Gastroesophageal sphincter (tissue), 4 donors: ENCODE measurements around the gene FAM193B. TPM values are rescaled to one million over a fixed set of nuclear protein-coding genes. Genes with fewer than 3 reads are reported as not detected.

ENCODE experiments used
- ATAC-seq: fragments of 150-250 bp; one replicate; pipeline ENCODE4 v1.9.1; 2016; ENCODE audit warnings: mild to moderate bottlenecking, moderate library complexity
- H3K27ac ChIP-seq, 4 donors: fragments of 200-600 bp; sonication (generic) in 3 of 4; 1 replicate in 3 of 4; 2 replicates in 1 of 4; pipeline ENCODE4 v1.5.1; 2016 to 2019
- H3K27me3 ChIP-seq: fragments of 200-600 bp; sonication (generic); one replicate; pipeline ENCODE4 v1.5.1; 2019
- H3K36me3 ChIP-seq, 2 donors: fragments of 200-600 bp; sonication (generic); one replicate each; pipeline ENCODE4 v1.5.1; 2019; ENCODE audit warnings: control low read depth in 1 of 2
- H3K4me1 ChIP-seq, 3 donors: fragments of 200-600 bp; sonication (generic); 1 replicate in 2 of 3; 2 replicates in 1 of 3; pipeline ENCODE4 v1.5.1; 2016 to 2019; ENCODE audit warnings: control low read depth in 2 of 3
- H3K4me3 ChIP-seq, 2 donors: fragments of 200-600 bp; sonication (generic); one replicate each; pipeline ENCODE4 v1.5.1; 2019; ENCODE audit warnings: mild to moderate bottlenecking in 1 of 2, moderate library complexity in 1 of 2
- H3K9me3 ChIP-seq, 3 donors: fragments of 200-600 bp; sonication (generic); one replicate each; pipeline ENCODE4 v1.5.1; 2017 to 2019; ENCODE audit warnings: control low read depth in 2 of 3
- EP300 ChIP-seq: sonication (generic); formaldehyde crosslinking; IDR thresholded peaks from one replicate; pipeline ENCODE4 v1.6.1; 2017; ENCODE audit warnings: antibody characterized with exemption, mild to moderate bottlenecking
- POLR2A ChIP-seq, 2 donors: fragments of 450-650 bp; IDR thresholded peaks; one replicate each; pipeline ENCODE4 v1.6.1; 2017; ENCODE audit warnings: antibody characterized with exemption in 2 of 2, mild to moderate bottlenecking in 2 of 2, moderate library complexity in 1 of 2
- POLR2AphosphoS5 ChIP-seq: sonication (generic); formaldehyde crosslinking; IDR thresholded peaks from one replicate; pipeline ENCODE4 v1.6.1; 2017; ENCODE audit warnings: antibody characterized with exemption
- WGBS, 2 donors: methylation state at CpG; one replicate each; pipeline ENCODE4 v1.1.5; 2018; ENCODE audit warnings: low coverage in 1 of 2; 5-methylcytosine and 5-hydroxymethylcytosine counted together
- total RNA-seq, 4 donors: library from RNA; depleted of rRNA; stranded (reverse); fragments of >200 nt; gene quantifications; one replicate each; pipeline ENCODE4 v1.1.0, GENCODE V29; 2016
- TF ChIP-seq, protein P1 (sequence below), 4 experiments: fragments of 200-600 bp in 2 of 4; fragments of 450-650 bp in 2 of 4; sonication (generic) in 1 of 4; IDR thresholded peaks; one replicate each; pipeline ENCODE4 v1.5.1; 2017 to 2019; ENCODE audit warnings: antibody characterized with exemption in 4 of 4, mild to moderate bottlenecking in 2 of 4, moderate library complexity in 2 of 4

Gene FAM193B
- total RNA-seq, 4 donors from 2014 or later, result 29.7 to 90.3 (median 44.5) TPM

GRCh38 chr5:177484902-177485549, 69.3 kb downstream of the FAM193B start:
- peaks cover 0 to 80% of the 10 kb centered on the region in 2 donors for H3K36me3 ChIP-seq
- no peak overlapping the region for H3K4me3 ChIP-seq

DNA sequence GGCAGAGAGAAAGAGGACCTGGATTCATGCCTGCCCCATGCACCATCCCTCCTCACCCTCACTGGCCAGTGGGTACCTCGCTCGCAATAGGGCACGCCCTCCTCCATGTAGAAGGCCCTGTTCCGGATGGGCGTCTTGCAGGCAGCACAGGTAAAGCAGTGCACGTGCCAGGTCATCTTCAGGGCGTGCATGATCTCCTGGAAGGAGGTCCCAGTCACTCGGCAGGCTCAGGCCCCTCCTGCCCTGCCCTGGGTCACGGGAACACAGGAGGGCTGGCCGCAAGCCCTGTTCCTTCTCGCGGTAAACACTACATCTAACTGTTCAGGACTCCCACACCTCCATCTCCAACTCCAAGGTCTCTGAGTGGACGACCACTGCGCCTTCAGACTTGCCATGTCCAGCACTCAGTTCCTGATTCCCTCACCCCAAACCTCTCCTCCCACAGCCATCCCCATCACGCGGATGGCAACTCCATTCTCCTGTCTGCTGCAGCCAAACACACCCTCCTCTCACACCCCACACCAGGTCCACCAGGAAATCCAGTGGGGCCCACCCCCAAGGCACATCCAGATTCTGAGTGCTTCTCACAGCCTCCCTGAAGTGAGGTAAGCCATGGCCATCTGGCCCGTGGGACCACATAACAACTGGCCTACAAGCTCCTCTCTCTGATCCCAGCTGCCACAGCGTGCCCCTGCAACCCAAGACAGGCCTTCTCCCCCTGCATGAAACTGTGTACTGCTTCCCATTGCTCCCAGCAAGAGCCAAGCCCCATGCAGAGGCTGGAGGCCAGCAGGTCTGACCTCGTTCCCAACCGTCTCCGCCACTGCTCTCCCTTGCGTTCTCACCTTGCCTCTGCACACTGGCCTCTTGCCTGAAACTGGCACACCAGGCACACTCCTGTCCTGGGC, 70.1 kb downstream of the FAM193B start:
- TF ChIP-seq POLR2AphosphoS5, result peak; percentile 46
- no peak for TF ChIP-seq POLR2A (IDR thresholded peaks at IDR 0.05)
- H3K4me3 ChIP-seq, result no peak overlapping the region
- H3K27me3 ChIP-seq, result no peaks in the 10 kb centered on the region
- H3K9me3 ChIP-seq, result no peaks in the 10 kb centered on the region
- WGBS, 2 donors, result 60 to 70% methylated on average over 1 to 6 of the region's 22 CpGs
- H3K4me1 ChIP-seq, result peaks cover 0 to 98% (median 49%) of the 10 kb centered on the region in 3 donors
- H3K27ac ChIP-seq, result peak overlapping the region in 3 of 4 donors; percentile 60 to 99 (median 91)
- ATAC-seq, result peak; percentile 3
- peaks cover 0 to 72% of the 10 kb centered on the region in 2 donors for H3K36me3 ChIP-seq

More at GRCh38 chr5:177484902-177485549, 69.3 kb downstream of the FAM193B start:
- Histone ChIP-seq H3K4me1 (peaks cover 0 to 98% (median 48%) of the 10 kb centered on the region in 3 donors), H3K27me3 (no peaks in the 10 kb centered on the region), H3K9me3 (no peaks in the 10 kb centered on the region), H3K27ac (peak overlapping the region in 3 of 4 donors; percentile 60 to 99 (median 91))
- ATAC-seq, result no peak
- 46 to 65% methylated on average over 5 to 6 of the region's 13 CpGs for WGBS, 2 donors
- TF ChIP-seq EP300, result no peak
- peak; percentile 44 for TF ChIP-seq POLR2AphosphoS5

- no peak overlapping the region for H3K4me3 ChIP-seq
- H3K27ac ChIP-seq, result peak overlapping the region in 3 of 4 donors; percentile 60 to 99 (median 91)
- 78% methylated on average over 5 of the region's 9 CpGs; no CpG with 5 or more reads in 1 of the 2 donors for WGBS, 2 donors
- TF ChIP-seq, protein P1, sequence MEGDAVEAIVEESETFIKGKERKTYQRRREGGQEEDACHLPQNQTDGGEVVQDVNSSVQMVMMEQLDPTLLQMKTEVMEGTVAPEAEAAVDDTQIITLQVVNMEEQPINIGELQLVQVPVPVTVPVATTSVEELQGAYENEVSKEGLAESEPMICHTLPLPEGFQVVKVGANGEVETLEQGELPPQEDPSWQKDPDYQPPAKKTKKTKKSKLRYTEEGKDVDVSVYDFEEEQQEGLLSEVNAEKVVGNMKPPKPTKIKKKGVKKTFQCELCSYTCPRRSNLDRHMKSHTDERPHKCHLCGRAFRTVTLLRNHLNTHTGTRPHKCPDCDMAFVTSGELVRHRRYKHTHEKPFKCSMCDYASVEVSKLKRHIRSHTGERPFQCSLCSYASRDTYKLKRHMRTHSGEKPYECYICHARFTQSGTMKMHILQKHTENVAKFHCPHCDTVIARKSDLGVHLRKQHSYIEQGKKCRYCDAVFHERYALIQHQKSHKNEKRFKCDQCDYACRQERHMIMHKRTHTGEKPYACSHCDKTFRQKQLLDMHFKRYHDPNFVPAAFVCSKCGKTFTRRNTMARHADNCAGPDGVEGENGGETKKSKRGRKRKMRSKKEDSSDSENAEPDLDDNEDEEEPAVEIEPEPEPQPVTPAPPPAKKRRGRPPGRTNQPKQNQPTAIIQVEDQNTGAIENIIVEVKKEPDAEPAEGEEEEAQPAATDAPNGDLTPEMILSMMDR (IDR thresholded peaks at IDR 0.05), result no peak
- peak; percentile 3 for TF ChIP-seq POLR2AphosphoS5
- no peak for TF ChIP-seq EP300
- no peak for ATAC-seq
- H3K36me3 ChIP-seq, result peaks cover 0 to 60% of the 10 kb centered on the region in 2 donors
- no peaks in the 10 kb centered on the region for H3K27me3 ChIP-seq
- H3K9me3 ChIP-seq, result no peaks in the 10 kb centered on the region
- peaks cover 0 to 98% (median 58%) of the 10 kb centered on the region in 3 donors for H3K4me1 ChIP-seq
Measured at GRCh38 chr5:177483042-177483441, 71.3 kb downstream of the FAM193B start.

GRCh38 chr5:177482359-177482795, 72.0 kb downstream of the FAM193B start:
- no peak for ATAC-seq
- TF ChIP-seq EP300 (no peak), POLR2A (IDR thresholded peaks at IDR 0.05) (no peak), POLR2AphosphoS5 (no peak)
- TF ChIP-seq, protein P1 (IDR thresholded peaks at IDR 0.05), result no peak
- Histone ChIP-seq H3K4me3 (no peak overlapping the region), H3K27ac (peak overlapping the region in 3 of 4 donors; percentile 75 to 99 (median 91)), H3K36me3 (peaks cover 0 to 53% of the 10 kb centered on the region in 2 donors), H3K9me3 (no peaks in the 10 kb centered on the region), H3K27me3 (no peaks in the 10 kb centered on the region), H3K4me1 (peaks cover 0 to 98% (median 64%) of the 10 kb centered on the region in 3 donors)
- 28 to 55% methylated on average over 2 to 10 of the region's 10 CpGs for WGBS, 2 donors

- Histone ChIP-seq H3K36me3 (peaks cover 0 to 30% of the 10 kb centered on the region in 2 donors), H3K27ac (peak overlapping the region; percentile 61 to 99 (median 93)), H3K4me1 (peaks cover 0 to 100% (median 84%) of the 10 kb centered on the region in 3 donors), H3K27me3 (no peaks in the 10 kb centered on the region), H3K9me3 (no peaks in the 10 kb centered on the region), H3K4me3 (no peak overlapping the region)
- ATAC-seq, result no peak
- WGBS, 2 donors, result 26% methylated on average over 3 of the region's 14 CpGs; no CpG with 5 or more reads in 1 of the 2 donors
- TF ChIP-seq EP300, result no peak
- TF ChIP-seq POLR2AphosphoS5, result peak; percentile 3
Measured at GRCh38 chr5:177479774-177480173, 74.6 kb downstream of the FAM193B start.
